MCF 10A (cell line): ENCODE measurements around the gene KLC3. TPM values are rescaled to one million over a fixed set of nuclear protein-coding genes. Genes with fewer than 3 reads are reported as not detected.
"Not testable (repeated sequence)": the region's sequence is repeated elsewhere in the genome, so short reads cannot be mapped to it uniquely, and the experiment has no call there.

ENCODE experiments used
- BruUV-seq: library from RNA; stranded (reverse); fragments of 400-500 nt; replicated peaks from 2 replicates; lab custom pipeline; 2021; lab: Mats Ljungman, UMichigan
- CTCF ChIA-PET: fragments of 300-600 bp; sonication (Branson Sonifier 250); formaldehyde crosslinking; extraction: SDS; loops from one replicate; lab custom pipeline; 2021; ENCODE audit warnings: antibody characterized with exemption, inconsistent platforms; lab: Yijun Ruan, JAX
- POLR2A ChIA-PET: fragments of 300-600, 350-650 bp; sonication (Branson Sonifier 250); formaldehyde crosslinking; extraction: SDS; loops from one replicate; lab custom pipeline; 2020; ENCODE audit warnings: antibody characterized with exemption, inconsistent platforms; lab: Yijun Ruan, JAX
- DNase-seq: peaks from one replicate; pipeline ENCODE4 v3.0.0-alpha.2; 2018; ENCODE audit not compliant: unreplicated experiment
- H3K27ac Mint-ChIP-seq: one replicate; pipeline ENCODE4 v1.8.0; 2022; ENCODE audit warnings: mild to moderate bottlenecking, low read depth, mixed read lengths; ENCODE audit not compliant: unreplicated experiment
- H3K27me3 Mint-ChIP-seq: one replicate; pipeline ENCODE4 v1.8.0; 2022; ENCODE audit warnings: mixed read lengths; ENCODE audit not compliant: insufficient read depth, unreplicated experiment
- H3K36me3 Mint-ChIP-seq: one replicate; pipeline ENCODE4 v1.8.0; 2022; ENCODE audit warnings: mild to moderate bottlenecking, moderate library complexity, mixed read lengths; ENCODE audit not compliant: insufficient read depth, unreplicated experiment
- H3K4me1 Mint-ChIP-seq: one replicate; pipeline ENCODE4 v1.8.0; 2022; ENCODE audit warnings: mixed read lengths; ENCODE audit not compliant: insufficient read depth, unreplicated experiment
- H3K4me3 Mint-ChIP-seq: one replicate; pipeline ENCODE4 v1.8.0; 2022; ENCODE audit warnings: mild to moderate bottlenecking, moderate library complexity, mixed read lengths; ENCODE audit not compliant: unreplicated experiment
- H3K9me3 Mint-ChIP-seq: one replicate; pipeline ENCODE4 v1.8.0; 2022; ENCODE audit warnings: mixed read lengths; ENCODE audit not compliant: unreplicated experiment
- CTCF ChIP-seq: fragments of 200-600 bp; IDR thresholded peaks from one replicate; pipeline ENCODE4 v1.8.0; 2022; ENCODE audit warnings: antibody characterized with exemption, mild to moderate bottlenecking; ENCODE audit not compliant: unreplicated experiment
- intact Hi-C: fragments of 100-400 bp; cut with micrococcal nuclease; formaldehyde crosslinking; loops from 2 replicates; pipeline ENCODE4 v1.14.1; 2022
- total RNA-seq: library from RNA; stranded (reverse); gene quantifications from 2 replicates; pipeline ENCODE4 v1.2.3, GENCODE V29; 2022

Gene KLC3
- total RNA-seq, 1 experiment from 2014 or later: 3.9 TPM

GRCh38 chr19:45327404-45328143 lies 13.0 kb upstream of the KLC3 start:
- BruUV-seq: no TSS peak
- H3K9me3 Mint-ChIP-seq: no peaks in the 10 kb centered on the region
- no peak for TF ChIP-seq CTCF
- no peak overlapping the region for H3K27ac Mint-ChIP-seq
- H3K36me3 Mint-ChIP-seq: no peaks in the 10 kb centered on the region
- no peak overlapping the region for H3K4me3 Mint-ChIP-seq
- POLR2A ChIA-PET: interaction anchor here (0.5 to 1.8 kb wide), 3 partner anchors 11 to 31 kb away, joined by 3 to 5 read pairs (median 5); no protein-coding TSS in a partner anchor
- CTCF ChIA-PET: interaction anchor here (0.7 to 3.7 kb wide), 2 partner anchors 11 to 91 kb away, joined by 3 to 16 read pairs; no protein-coding TSS in a partner anchor
- intact Hi-C loops: no loop called here
- peaks cover 6% of the 10 kb centered on the region for H3K4me1 Mint-ChIP-seq
- DNase-seq: no peak
- H3K27me3 Mint-ChIP-seq: no peaks in the 10 kb centered on the region

- POLR2A ChIA-PET: no interaction called here
- BruUV-seq: no TSS peak
- CTCF ChIA-PET: interaction anchor here (0.6 kb wide), 1 partner anchor 374 kb away, joined by 3 read pairs; no protein-coding TSS in a partner anchor
- Mint-ChIP-seq H3K36me3 (no peaks in the 10 kb centered on the region), H3K27ac (no peak overlapping the region), H3K4me3 (no peak overlapping the region), H3K4me1 (peaks cover 2% of the 10 kb centered on the region), H3K9me3 (no peaks in the 10 kb centered on the region), H3K27me3 (no peaks in the 10 kb centered on the region)
- no peak for DNase-seq
- no peak for TF ChIP-seq CTCF
- intact Hi-C loops: loop anchor here (10.0 kb wide), 1 partner anchor 237 kb away; the partner anchor contains the start of gene PPP1R37
These were observed 9.1 kb upstream of the KLC3 start for GRCh38 chr19:45331411-45331810.

DNA sequence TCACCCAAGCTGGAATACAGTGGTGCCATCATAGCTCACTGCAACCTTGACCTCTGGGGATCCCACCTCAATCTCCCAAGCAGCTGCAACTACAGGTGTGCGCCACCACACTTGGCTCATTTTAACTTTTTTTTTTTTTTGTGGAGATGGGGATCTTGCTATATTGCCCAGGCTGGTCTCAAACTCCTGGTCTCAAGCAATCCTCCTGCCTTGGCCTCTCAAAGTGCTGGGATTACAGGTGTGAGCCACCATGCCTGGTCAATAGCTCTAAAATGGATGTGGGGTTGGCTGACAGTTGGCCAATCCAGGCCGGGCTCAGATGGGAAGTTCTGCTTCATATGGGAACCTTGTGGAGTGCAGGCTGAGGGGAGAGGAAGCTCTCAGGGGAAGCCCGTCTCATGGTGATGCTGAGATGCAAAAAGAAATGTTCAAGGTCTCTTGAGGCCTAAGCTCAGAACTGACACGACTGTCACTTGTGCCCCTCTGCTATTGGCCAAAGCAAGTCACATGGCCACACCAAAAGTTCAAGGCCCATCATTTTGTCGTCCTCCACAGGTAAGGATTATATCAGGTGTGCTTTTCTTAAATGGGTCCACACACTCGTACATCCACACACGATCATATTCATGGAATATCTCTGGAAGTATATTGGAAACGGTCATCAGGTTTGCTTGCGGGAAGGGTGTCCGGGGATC lies 6.8 kb upstream of the KLC3 start:
- DNase-seq: no peak
- no TSS peak for BruUV-seq
- H3K4me3 Mint-ChIP-seq: no peak overlapping the region
- H3K27ac Mint-ChIP-seq: no peak overlapping the region
- no peaks in the 10 kb centered on the region for H3K36me3 Mint-ChIP-seq
- ChIA-PET POLR2A (no interaction called here), CTCF (no interaction called here)
- H3K4me1 Mint-ChIP-seq: no peaks in the 10 kb centered on the region
- intact Hi-C loops: loop anchor here (10.0 kb wide), 1 partner anchor 239 kb away; the partner anchor contains the start of gene PPP1R37
- no peaks in the 10 kb centered on the region for H3K27me3 Mint-ChIP-seq
- TF ChIP-seq CTCF: no peak
- no peaks in the 10 kb centered on the region for H3K9me3 Mint-ChIP-seq

DNA sequence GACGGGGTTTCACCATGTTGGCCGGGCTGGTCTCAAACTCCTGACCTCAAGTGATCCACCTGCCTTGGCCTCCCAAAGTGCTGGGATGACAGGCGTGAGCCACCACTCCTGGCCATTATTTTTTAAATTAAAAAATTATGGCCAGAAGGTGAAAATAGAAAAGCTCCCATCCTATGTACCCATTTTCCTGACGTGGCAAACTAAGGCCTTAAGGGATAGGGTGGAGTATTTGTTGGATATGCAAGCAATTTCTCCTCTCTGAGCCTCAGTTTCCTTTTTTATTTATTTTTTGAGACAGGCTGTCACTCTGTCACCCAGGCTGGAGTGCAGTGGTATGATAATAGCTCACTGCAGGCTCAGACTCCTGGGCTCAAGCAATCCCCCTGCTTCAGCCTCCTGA lies 5.7 kb upstream of the KLC3 start:
- intact Hi-C loops: loop anchor here (10.0 kb wide), 1 partner anchor 240 kb away; the partner anchor contains the start of gene PPP1R37
- BruUV-seq, POLR2A ChIA-PET, H3K36me3 Mint-ChIP-seq, H3K27ac Mint-ChIP-seq, H3K27me3 Mint-ChIP-seq, H3K9me3 Mint-ChIP-seq, DNase-seq, H3K4me3 Mint-ChIP-seq, H3K4me1 Mint-ChIP-seq: not testable (repeated sequence)
- CTCF ChIA-PET: interaction anchor here (0.6 kb wide), 1 partner anchor 55 kb away, joined by 3 read pairs; no protein-coding TSS in a partner anchor
